K562 (cell line): ENCODE results near the gene HLF. TPM values are rescaled to one million over a fixed set of nuclear protein-coding genes. Genes with fewer than 3 reads are reported as not detected.

ENCODE experiments used
- ATAC-seq: fragments of 200-7000 bp; cut with Tn5 transposase; 3 replicates; pipeline ENCODE4 v1.9.1; 2020; ENCODE audit warnings: moderate library complexity
- BruUV-seq: library from RNA; stranded (reverse); fragments of 400-500 nt; replicated peaks from 2 replicates; lab custom pipeline; 2021; lab: Mats Ljungman, UMichigan
- CTCF ChIA-PET: fragments of 300-600 bp; formaldehyde crosslinking; extraction: SDS; loops from one replicate; lab custom pipeline; 2021; ENCODE audit warnings: low intra/inter-chr PET ratio; lab: Yijun Ruan, JAX
- POLR2A ChIA-PET: fragments of 300-600, 350-650 bp; sonication (Branson Sonifier 250); formaldehyde crosslinking; extraction: SDS; loops from one replicate; lab custom pipeline; 2021; ENCODE audit warnings: antibody characterized with exemption, inconsistent platforms; lab: Yijun Ruan, JAX
- DNase-seq, 4 experiments: peaks; one replicate each; pipeline versions ENCODE4 v3.0.0 to v3.0.0-alpha.2; 2011 to 2018; ENCODE audit warnings: low spot score in 3 of 4, mixed read lengths in 3 of 4; ENCODE audit errors: extremely low read depth in 1 of 4
- FAIRE-seq: peaks from 2 replicates; lab custom pipeline; 2011; peaks lifted over from hg19 to GRCh38; lab: Jason Lieb, UNC
- H2AFZ ChIP-seq: 2 replicates; pipeline ENCODE4 v1.6.0; 2011; ENCODE audit warnings: low read depth, low read length, control low read depth, inconsistent platforms
- H3K27ac ChIP-seq: fragments of 200-600 bp; 3 replicates; pipeline ENCODE4 v1.8.0; 2011; ENCODE audit warnings: low read depth, mild to moderate bottlenecking, control low read depth, inconsistent platforms, low read length, moderate library complexity, mixed read lengths; ENCODE audit errors: extremely low read depth
- H3K27me3 ChIP-seq, 2 experiments: fragments of 300-600 bp in 1 of 2; 2 replicates in 1 of 2; 3 replicates in 1 of 2; pipeline versions ENCODE4 v1.6.0 to v1.8.0; 2011; ENCODE audit warnings: inconsistent platforms in 2 of 2, low read length in 2 of 2, mild to moderate bottlenecking in 1 of 2, mixed read lengths in 1 of 2, moderate library complexity in 1 of 2; ENCODE audit not compliant: control insufficient read depth in 2 of 2, insufficient read depth in 2 of 2
- H3K36me3 ChIP-seq: fragments of 300-600 bp; 3 replicates; pipeline ENCODE4 v1.8.0; 2011; ENCODE audit warnings: mild to moderate bottlenecking, low read length, inconsistent platforms; ENCODE audit not compliant: control insufficient read depth, insufficient read depth
- H3K4me1 ChIP-seq, 2 experiments: fragments of 200-600 bp in 1 of 2; replicated peaks in 1 of 2; 2 replicates in 1 of 2; 3 replicates in 1 of 2; pipeline versions ENCODE4 v1.5.1 to v1.8.0; 2011; ENCODE audit warnings: inconsistent platforms in 2 of 2, low read length in 2 of 2, mild to moderate bottlenecking in 1 of 2, mixed read lengths in 1 of 2, moderate library complexity in 1 of 2; ENCODE audit not compliant: control insufficient read depth in 2 of 2, insufficient read depth in 2 of 2
- H3K4me2 ChIP-seq: 2 replicates; pipeline ENCODE4 v1.6.1; 2011; ENCODE audit warnings: low read length, control low read depth, inconsistent platforms, mixed read lengths; ENCODE audit not compliant: insufficient read depth
- H3K4me3 ChIP-seq: fragments of 200-600 bp; sonication (generic), shearing (Covaris generic); 2 replicates; pipeline ENCODE4 v1.5.1; 2016; ENCODE audit warnings: control low read depth, inconsistent platforms
- H3K79me2 ChIP-seq: fragments of 200-600 bp; 3 replicates; pipeline ENCODE4 v1.8.0; 2011; ENCODE audit warnings: low read length, inconsistent platforms; ENCODE audit not compliant: control insufficient read depth, insufficient read depth
- H3K9ac ChIP-seq, 2 experiments: 2 replicates each; pipeline versions ENCODE4 v1.6.0 to v1.6.1; 2011; ENCODE audit warnings: low read depth in 2 of 2, low read length in 2 of 2, control low read depth in 1 of 2, inconsistent platforms in 1 of 2, mild to moderate bottlenecking in 1 of 2, mixed read lengths in 1 of 2; ENCODE audit not compliant: insufficient read depth in 1 of 2
- H3K9me1 ChIP-seq: one replicate; pipeline ENCODE4 v1.6.0; 2011; ENCODE audit warnings: inconsistent platforms, mild to moderate bottlenecking, low read length, moderate library complexity; ENCODE audit not compliant: control insufficient read depth, insufficient read depth
- H3K9me3 ChIP-seq: replicated peaks from 2 replicates; pipeline ENCODE4 v1.5.1; 2011; ENCODE audit warnings: low read depth, low read length, inconsistent platforms; ENCODE audit not compliant: control insufficient read depth, insufficient read depth
- H4K20me1 ChIP-seq: replicated peaks from 2 replicates; pipeline ENCODE4 v1.6.1; 2011; ENCODE audit warnings: low read length, inconsistent platforms, mixed read lengths; ENCODE audit not compliant: control insufficient read depth, insufficient read depth
- EP300 ChIP-seq: IDR thresholded peaks from 2 replicates; pipeline ENCODE4 v1.6.1; 2012; ENCODE audit warnings: low read length, improper control_type of control experiment
- FOXM1 ChIP-seq, 2 experiments: fragments of 450-650 bp in 1 of 2; sonication (generic) in 1 of 2; formaldehyde crosslinking in 1 of 2; IDR thresholded peaks; 2 replicates each; pipeline versions ENCODE4 v1.6.1 to v1.9.0; 2017 to 2022; ENCODE audit warnings: low read depth in 2 of 2, mild to moderate bottlenecking in 2 of 2, missing genetic modification reagents in 1 of 2, moderate library complexity in 1 of 2
- MEF2D ChIP-seq: conservative IDR thresholded peaks from 2 replicates; pipeline ENCODE4 v1.6.1; 2016; ENCODE audit warnings: low read depth, missing genetic modification characterization, missing compliant biosample characterization
- RBM15 ChIP-seq: fragments of 200-400 bp; formaldehyde crosslinking; IDR thresholded peaks from 2 replicates; pipeline ENCODE4 v1.6.1; 2018; ENCODE audit warnings: mild to moderate bottlenecking, low read length, moderate library complexity; ENCODE audit not compliant: insufficient read depth
- ZBTB8A ChIP-seq: fragments of 450-650 bp; IDR thresholded peaks from 2 replicates; pipeline ENCODE4 v1.6.1; 2018; ENCODE audit warnings: mild to moderate bottlenecking, moderate library complexity; ENCODE audit not compliant: partially characterized antibody
- ZNF24 ChIP-seq: fragments of 450-650 bp; IDR thresholded peaks from 2 replicates; pipeline ENCODE4 v1.6.1; 2016
- WGBS: fragments of 100-300 bp; shearing (Covaris generic); methylation state at CpG from one replicate; pipeline ENCODE4 v1.1.6; 2016; ENCODE audit warnings: low coverage, mixed read lengths; ENCODE audit not compliant: insufficient coverage; ENCODE audit errors: missing lambda C conversion rate; 5-methylcytosine and 5-hydroxymethylcytosine counted together
- in situ Hi-C: fragments of 300-500 bp; cut with MboI; formaldehyde crosslinking; loops from 4 replicates; pipeline ENCODE4 v1.15.0; 2018; ENCODE audit warnings: inconsistent platforms, mixed read lengths
- intact Hi-C: fragments of 100-400 bp; cut with micrococcal nuclease; formaldehyde crosslinking; loops from 2 replicates; pipeline ENCODE4 v1.14.2; 2022
- polyA plus RNA-seq, 8 experiments: library from polyadenylated mRNA; depleted of rRNA in 4 of 8; stranded (reverse) in 5 of 8; unstranded in 3 of 8; fragments of >200 nt; fragmentation: Nextera tagmentation in 2 of 8; fragmentation: Illumina TruSeq in 1 of 8; extraction: Ambion mirVana in 2 of 8; extraction: Trizol in 1 of 8; gene quantifications; 2 replicates each; pipeline versions ENCODE4 v1.2.1 to v1.2.3, GENCODE V29; 2011 to 2014; ENCODE audit warnings: inconsistent platforms in 1 of 8, missing spikeins in 1 of 8
- total RNA-seq, 7 experiments: library from RNA; depleted of rRNA in 6 of 7; stranded (reverse); fragments of >200 nt in 6 of 7; fragmentation: Illumina TruSeq in 2 of 7; extraction: Trizol in 2 of 7; gene quantifications; 2 replicates each; pipeline versions ENCODE4 v1.2.1 to v1.2.3, GENCODE V29; 2011 to 2021; ENCODE audit warnings: low replicate concordance in 1 of 7
- TF ChIP-seq, protein P1 (sequence below): fragments of 450-650 bp; IDR thresholded peaks from 2 replicates; pipeline ENCODE4 v1.6.1; 2016; ENCODE audit warnings: antibody characterized with exemption
- TF ChIP-seq, protein P2 (sequence below), 3 experiments: fragments of 200-800 bp in 1 of 3; fragments of 250-450 bp in 1 of 3; fragments of 450-650 bp in 1 of 3; sonication (Bioruptor Pico) in 1 of 3; sonication (Bioruptor generic) in 1 of 3; formaldehyde crosslinking in 1 of 3; IDR thresholded peaks; 2 replicates each; pipeline versions ENCODE4 v1.6.1 to v1.8.0; 2016 to 2022; ENCODE audit warnings: mild to moderate bottlenecking in 2 of 3, missing genetic modification characterization in 2 of 3, missing compliant biosample characterization in 1 of 3, moderate library complexity in 1 of 3

The HLF gene
- total and polyA plus RNA-seq, 9 of the 15 experiments (the other 6 are each of a cell fraction or from before 2014, with no cell fraction given), result 0.03 to 0.24 (median 0.09) TPM

DNA sequence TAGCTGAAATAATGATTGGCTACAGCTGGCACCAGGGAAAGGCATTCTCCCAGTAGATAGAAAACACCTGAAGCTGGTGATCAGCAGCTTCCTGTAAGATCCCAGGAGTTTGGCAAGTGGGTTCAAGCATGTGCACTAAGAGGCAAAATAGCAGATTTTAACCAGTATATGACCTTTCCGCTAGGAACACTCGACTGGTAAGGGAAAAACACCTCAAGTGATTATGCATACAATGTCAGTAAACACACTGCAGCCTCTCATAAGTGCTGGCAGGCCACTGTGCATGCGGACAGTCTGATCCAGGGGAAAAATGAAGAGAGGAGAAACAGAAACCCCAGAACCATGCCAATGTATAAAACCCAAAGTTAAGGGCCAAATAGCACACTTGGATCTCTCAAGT is 49.0 kb upstream of the HLF start:
- no peak for DNase-seq
- Histone ChIP-seq H3K79me2 (no peaks in the 10 kb centered on the region), H3K36me3 (no peaks in the 10 kb centered on the region), H2AFZ (no peak overlapping the region), H4K20me1 (no peaks in the 10 kb centered on the region), H3K9me3 (no peaks in the 10 kb centered on the region), H3K4me3 (no peak overlapping the region), H3K9me1 (no peaks in the 10 kb centered on the region), H3K9ac (no peak overlapping the region)
- ATAC-seq, result no peak
- intact Hi-C loops, result no loop called here
- CTCF ChIA-PET, result no interaction called here
- FAIRE-seq, result no peak
- BruUV-seq, result no TSS peak
- TF ChIP-seq, protein P1, sequence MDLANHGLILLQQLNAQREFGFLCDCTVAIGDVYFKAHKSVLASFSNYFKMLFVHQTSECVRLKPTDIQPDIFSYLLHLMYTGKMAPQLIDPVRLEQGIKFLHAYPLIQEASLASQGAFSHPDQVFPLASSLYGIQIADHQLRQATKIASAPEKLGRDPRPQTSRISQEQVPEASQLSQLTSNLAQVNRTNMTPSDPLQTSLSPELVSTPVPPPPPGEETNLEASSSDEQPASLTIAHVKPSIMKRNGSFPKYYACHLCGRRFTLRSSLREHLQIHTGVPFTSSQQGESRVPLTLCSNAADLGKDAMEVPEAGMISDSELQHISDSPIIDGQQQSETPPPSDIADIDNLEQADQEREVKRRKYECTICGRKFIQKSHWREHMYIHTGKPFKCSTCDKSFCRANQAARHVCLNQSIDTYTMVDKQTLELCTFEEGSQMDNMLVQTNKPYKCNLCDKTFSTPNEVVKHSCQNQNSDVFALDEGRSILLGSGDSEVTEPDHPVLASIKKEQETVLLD, result no peak
- TF ChIP-seq RBM15, result no peak
- TF ChIP-seq, all 486 proteins: peak for 0
- POLR2A ChIA-PET, result interaction anchor here (0.7 kb wide), 1 partner anchor 35 kb away, joined by 3 read pairs; no protein-coding TSS in a partner anchor
- in situ Hi-C loops, result no loop called here
- H3K4me2 ChIP-seq, result no peak overlapping the region
- no peak overlapping the region for H3K27ac ChIP-seq
- no peaks in the 10 kb centered on the region for H3K4me1 ChIP-seq
- WGBS, result 16% methylated on average over 3 of the region's 3 CpGs
- H3K27me3 ChIP-seq, result peaks cover 6 to 15% of the 10 kb centered on the region in 2 experiments

DNA sequence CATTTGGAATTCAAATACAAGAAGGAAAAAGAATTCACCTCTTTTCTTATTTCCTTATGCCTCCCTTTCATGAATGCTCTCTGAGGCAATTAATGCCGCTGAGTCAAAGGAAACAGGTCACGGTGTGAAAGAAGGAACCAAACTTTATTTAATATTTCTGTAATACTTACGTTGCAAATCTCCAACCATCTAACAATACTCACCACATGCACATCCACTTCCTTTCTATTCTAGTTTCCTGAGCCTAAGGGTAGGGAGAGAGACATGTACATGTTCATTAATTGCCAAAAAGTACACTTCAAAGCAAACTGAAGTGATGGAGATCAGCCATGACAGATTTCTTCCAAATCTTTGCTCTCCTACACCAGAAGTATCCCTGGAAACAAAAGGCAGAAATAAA is 47.9 kb upstream of the HLF start:
- no peak overlapping the region for H3K4me3 ChIP-seq
- no peak for DNase-seq
- intact Hi-C loops (no loop called here), in situ Hi-C loops (no loop called here)
- FAIRE-seq, result no peak
- CTCF ChIA-PET, result no interaction called here
- H3K9me1 ChIP-seq, result no peaks in the 10 kb centered on the region
- H3K9ac ChIP-seq, result no peak overlapping the region
- no peaks in the 10 kb centered on the region for H4K20me1 ChIP-seq
- no peak overlapping the region for H3K4me2 ChIP-seq
- H3K27ac ChIP-seq, result no peak overlapping the region
- 0% methylated on average over 3 of the region's 3 CpGs for WGBS
- no TSS peak for BruUV-seq
- no peak for ATAC-seq
- no peaks in the 10 kb centered on the region for H3K36me3 ChIP-seq
- H3K4me1 ChIP-seq, result no peaks in the 10 kb centered on the region
- no peaks in the 10 kb centered on the region for H3K9me3 ChIP-seq
- H3K27me3 ChIP-seq, result peaks cover 6 to 15% of the 10 kb centered on the region in 2 experiments
- POLR2A ChIA-PET, result interaction anchor here (0.7 kb wide), 1 partner anchor 10 kb away, joined by 3 read pairs; no protein-coding TSS in a partner anchor
- no peak overlapping the region for H2AFZ ChIP-seq
- no peaks in the 10 kb centered on the region for H3K79me2 ChIP-seq
- no peak for TF ChIP-seq FOXM1 (IDR thresholded peaks at IDR 0.05; ENCODE audit: low read depth)
- no peak for TF ChIP-seq FOXM1 (CRISPR knock-in tag; IDR thresholded peaks at IDR 0.05; ENCODE audit: low read depth)
- TF ChIP-seq ZBTB8A, result no peak
- TF ChIP-seq, protein P2, sequence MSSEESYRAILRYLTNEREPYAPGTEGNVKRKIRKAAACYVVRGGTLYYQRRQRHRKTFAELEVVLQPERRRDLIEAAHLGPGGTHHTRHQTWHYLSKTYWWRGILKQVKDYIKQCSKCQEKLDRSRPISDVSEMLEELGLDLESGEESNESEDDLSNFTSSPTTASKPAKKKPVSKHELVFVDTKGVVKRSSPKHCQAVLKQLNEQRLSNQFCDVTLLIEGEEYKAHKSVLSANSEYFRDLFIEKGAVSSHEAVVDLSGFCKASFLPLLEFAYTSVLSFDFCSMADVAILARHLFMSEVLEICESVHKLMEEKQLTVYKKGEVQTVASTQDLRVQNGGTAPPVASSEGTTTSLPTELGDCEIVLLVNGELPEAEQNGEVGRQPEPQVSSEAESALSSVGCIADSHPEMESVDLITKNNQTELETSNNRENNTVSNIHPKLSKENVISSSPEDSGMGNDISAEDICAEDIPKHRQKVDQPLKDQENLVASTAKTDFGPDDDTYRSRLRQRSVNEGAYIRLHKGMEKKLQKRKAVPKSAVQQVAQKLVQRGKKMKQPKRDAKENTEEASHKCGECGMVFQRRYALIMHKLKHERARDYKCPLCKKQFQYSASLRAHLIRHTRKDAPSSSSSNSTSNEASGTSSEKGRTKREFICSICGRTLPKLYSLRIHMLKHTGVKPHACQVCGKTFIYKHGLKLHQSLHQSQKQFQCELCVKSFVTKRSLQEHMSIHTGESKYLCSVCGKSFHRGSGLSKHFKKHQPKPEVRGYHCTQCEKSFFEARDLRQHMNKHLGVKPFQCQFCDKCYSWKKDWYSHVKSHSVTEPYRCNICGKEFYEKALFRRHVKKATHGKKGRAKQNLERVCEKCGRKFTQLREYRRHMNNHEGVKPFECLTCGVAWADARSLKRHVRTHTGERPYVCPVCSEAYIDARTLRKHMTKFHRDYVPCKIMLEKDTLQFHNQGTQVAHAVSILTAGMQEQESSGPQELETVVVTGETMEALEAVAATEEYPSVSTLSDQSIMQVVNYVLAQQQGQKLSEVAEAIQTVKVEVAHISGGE (CRISPR knock-in tag; IDR thresholded peaks at IDR 0.05), result no peak
- TF ChIP-seq EP300, result no peak
- no peak for TF ChIP-seq ZNF24
- no peak for TF ChIP-seq MEF2D (tag)
